ENCODE data around the gene KCNMB3.
"Not testable (repeated sequence)": the region's sequence is repeated elsewhere in the genome, so short reads cannot be mapped to it uniquely, and the experiment has no call there.

Gene KCNMB3, protein sequence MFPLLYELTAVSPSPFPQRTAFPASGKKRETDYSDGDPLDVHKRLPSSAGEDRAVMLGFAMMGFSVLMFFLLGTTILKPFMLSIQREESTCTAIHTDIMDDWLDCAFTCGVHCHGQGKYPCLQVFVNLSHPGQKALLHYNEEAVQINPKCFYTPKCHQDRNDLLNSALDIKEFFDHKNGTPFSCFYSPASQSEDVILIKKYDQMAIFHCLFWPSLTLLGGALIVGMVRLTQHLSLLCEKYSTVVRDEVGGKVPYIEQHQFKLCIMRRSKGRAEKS

DNA sequence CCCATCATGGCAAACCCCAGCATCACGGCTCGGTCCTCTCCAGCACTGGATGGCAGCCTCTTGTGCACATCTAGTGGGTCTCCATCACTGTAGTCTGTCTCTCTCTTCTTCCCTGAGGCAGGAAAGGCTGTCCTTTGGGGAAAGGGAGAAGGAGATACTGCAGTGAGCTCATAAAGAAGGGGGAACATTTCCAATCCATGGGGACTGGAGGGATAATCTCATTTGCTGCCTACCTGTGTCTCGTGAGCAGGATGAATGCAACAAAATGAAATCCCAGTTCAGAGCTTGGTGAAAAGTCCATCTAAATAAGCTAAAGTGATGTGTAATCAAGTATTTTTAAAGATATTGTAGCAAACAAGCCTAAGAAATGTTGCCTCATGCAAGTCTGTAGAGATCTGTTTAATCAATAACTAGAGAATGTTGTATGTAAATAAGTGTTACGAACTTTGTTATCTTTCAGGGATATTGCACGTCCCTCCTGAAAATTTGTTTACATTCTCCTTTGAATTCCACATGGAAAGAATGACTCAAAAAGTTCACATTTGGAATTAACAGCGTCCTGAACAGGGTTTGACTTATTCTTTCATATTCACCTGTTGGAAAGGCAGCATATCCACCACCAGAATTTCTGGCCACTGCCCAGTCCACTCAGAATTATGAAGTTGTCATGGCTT lies at the start of gene KCNMB3:
KCNMB3 (minus strand) TSS at position 312 of the 674 bp plus-strand sequence; CDS start at position 188, 124 bp downstream.
- DNase-seq (ENCODE audit: low spot score), result no peak

DNA sequence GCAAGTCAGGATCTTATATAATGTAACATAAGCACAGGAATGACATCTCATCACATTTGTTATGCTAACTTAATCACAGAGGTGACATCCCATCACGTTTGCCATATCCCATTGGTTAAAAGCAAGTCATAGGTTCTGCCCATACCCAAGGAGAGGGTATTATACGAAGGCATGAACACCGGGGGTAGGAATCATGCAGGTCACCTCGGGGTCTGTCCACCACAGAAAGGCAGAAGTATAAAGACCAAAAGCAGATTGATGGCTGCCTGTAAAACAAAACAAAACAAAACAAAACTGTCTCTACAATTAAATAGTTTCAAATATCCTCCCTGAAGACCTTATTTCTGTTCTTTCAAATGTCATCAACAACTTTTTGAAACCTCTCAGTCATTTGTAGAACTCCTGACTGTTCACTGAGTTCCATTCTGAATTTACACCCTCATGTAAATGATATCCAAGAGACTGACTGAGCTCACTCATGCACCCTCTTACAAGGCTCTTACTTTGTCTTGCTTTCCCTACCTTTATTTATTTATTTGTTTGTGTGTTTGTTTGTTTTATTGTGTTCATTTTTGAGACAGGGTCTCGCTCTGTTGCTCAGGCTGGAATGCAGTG lies 49.2 kb upstream of the KCNMB3 start:
- no peak for DNase-seq (ENCODE audit: low spot score)

DNA sequence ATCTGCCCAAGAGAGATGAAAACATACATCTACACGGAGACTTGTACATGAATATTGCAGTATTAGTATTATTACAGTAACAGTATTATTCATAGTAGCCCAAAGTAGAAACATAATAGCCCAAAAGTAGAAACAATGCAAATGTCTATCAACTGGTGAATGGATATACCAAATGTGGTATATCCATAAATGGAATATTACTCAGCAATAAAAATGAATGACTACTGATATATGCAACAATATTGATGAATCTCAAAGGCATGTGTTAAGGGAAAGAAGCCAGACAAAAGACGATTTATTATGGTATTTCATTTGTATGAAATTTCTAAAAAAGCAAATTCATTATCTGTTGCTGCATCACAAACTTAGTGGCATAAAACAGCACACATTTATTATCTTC lies 48.4 kb upstream of the KCNMB3 start:
- no peak for DNase-seq (ENCODE audit: low spot score)

DNA sequence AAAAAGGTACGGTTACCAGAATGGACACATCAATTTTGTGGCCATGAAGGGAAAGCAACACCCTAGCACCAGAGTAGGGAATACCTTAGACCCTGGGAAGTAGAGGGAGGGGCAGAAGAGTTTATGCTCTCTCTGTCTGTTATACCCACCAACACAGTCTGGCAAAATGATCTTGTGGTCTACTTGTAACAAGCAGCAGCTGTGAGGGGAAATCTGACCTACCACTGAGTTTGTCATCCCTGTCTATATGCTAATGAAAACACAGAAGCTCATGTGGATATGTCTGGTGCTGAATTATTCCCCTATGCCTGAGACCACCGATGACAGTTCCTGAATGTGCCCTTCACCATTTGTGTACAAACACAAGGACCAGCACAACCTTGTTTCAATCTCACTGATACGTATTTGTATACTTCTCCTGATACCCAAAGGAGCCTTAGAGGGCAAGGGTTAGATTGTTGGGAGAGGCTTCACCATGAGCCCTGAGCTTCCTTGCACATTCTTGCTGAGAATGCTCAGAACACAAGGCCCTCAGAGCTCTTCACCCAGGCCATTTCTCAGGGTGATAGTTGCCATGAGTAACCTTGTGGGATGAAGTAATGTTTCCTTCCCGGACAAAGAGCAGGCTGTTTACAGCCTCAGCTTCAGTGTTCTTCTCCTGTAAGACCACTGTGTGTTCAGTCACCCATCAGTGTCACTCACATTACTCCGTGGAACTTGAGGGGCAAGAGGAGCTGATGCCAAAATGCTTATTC lies 47.2 kb upstream of the KCNMB3 start:
- no peak for DNase-seq (ENCODE audit: low spot score)

DNA sequence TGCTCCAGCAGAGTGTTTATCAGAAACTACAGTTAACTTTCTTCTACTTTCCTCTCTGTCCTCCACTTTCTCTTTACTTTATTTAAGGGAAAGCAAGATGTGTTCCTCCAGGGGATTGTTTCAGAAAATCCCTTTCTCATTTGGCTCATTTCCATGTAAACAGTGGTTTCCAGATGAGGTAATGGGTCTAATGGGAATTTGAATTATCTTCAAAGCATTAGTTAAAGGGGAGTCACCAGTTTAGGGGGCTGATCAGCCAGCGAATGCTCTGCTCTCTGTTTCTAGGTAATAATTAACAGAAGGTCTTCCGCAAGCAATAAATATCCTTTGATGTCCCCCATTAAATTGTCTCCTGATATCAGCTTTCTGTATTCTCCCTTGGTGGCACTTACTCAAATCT lies 41.5 kb upstream of the KCNMB3 start:
- DNase-seq (ENCODE audit: low spot score), result no peak

DNA sequence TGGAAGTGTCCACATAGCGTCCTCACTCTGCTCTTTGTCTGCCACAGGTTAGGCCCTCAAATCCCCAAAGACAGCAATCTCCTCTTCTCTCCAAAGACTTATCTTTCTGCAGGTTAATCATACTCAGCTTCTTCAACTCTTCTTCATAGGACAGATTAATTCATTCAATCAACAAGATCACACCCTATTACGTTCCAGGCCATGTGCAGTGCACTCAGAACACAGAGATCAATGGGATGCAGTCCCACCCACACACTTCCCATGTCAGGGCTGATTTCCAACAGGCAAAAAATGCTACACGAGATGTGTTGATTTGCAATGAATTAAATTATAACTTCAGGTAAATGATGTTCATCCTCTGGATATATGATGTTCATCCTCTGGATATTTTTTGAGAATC lies 38.4 kb upstream of the KCNMB3 start:
- DNase-seq (ENCODE audit: low spot score), result no peak

DNA sequence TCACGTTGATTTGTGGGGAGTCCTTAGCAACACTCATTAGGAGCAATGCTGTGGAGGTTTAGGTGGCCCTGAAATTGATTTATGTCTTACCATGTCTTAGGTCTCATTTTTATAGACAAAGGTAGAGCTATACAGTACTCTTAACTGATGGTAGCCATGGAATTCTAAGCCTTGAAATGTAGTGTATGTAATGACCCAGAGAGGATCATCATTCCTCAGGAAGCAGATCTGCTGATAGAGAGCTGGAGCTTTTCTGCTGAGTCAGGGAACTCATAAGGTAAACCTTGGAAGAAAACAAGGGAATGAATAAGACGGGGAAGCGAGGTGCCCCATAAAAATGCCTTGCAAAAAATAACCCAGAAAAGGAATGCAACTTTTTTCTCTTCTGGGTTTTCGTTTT lies 37.9 kb upstream of the KCNMB3 start:
- DNase-seq (ENCODE audit: low spot score), result no peak

DNA sequence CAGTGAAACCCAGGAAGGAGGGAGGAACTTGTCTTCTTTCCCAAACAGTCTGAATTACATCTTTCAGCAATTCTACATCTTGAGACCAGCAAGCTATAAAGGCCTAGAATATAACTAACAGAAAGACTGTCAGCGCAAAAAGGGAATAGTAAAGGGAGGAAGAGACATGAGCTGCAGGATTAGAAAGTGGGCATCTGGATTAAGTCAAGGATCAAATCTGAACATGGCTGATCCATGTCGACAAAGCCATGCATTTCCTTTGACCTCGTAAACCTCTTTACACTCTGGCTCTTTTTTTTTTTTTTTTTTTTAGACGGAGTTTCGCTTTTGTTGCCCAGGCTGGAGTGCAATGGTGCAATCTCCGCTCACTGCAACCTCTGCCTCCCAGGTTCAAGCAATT lies 35.4 kb upstream of the KCNMB3 start:
- no peak for DNase-seq (ENCODE audit: low spot score)

DNA sequence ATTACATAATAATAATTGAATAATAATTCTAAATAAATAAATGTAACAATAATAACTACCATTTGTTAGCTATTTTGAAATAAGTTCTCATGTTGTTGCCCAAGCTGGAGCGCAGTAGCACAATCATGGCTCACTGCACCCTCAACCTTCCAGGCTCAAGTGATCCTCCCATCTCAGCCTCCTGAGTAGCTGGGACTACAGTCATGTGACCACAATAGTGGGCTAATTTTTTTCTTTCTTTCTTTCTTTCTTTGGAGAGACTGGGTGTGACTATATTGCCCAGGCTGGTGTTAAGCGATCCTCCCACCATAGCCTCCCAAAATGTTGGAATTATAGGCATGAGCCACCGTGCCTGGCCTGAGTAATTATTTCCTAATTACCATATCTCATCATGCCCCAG lies 30.9 kb upstream of the KCNMB3 start:
- no peak for DNase-seq (ENCODE audit: low spot score)

DNA sequence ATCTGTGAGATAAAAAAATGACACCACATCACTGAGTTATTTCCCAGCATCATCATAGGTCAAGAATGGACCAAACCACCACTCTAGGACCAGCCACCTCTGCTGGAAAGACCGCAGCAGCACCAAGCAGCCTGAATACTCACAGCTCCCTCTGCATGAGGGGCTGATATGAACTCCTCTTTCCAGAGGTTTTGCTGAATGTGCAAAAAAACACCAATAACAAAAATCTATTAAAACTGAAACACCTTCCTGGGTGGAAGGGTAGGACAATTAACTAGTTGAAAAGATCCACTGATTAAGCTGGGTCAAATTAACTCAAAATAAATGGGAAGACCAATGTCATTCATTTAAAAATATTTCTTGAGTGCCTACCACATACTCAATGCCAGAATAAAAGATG lies 28.9 kb upstream of the KCNMB3 start:
- no peak for DNase-seq (ENCODE audit: low spot score)

DNA sequence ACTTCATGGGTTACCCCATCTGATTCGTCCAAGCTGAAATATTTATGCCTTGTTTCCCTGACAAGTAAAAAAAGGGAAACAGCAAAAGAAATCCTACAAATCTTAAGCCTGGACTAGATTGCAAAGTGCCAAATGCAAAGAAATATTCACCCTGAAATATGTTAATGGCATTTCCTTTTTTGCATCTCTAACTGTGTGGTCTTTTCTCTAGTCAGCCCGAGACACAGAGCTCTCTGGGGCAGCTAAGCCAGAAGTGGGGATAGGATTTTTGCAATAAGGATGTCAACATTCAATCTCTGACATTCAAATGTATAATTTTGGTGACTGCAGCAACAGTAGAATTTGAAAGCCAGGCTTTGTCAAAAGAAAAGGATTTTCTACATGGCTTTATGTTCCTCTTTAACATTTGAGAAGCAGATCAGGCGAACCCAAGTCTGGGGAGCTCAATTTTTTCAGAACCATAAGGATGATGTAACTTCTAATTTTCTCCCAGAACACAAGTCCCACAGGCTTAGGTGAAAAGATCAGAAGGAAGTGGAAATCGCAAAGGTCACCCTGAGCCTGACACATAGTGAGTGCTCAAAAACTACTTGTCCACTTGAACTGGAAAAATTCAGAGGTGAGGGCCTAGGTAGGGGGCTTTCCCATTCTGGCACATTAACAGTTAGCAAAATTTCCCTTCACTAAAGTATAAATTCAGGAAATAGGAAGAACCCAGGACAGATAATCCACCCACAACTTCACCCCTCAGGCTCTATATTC lies 28.2 kb upstream of the KCNMB3 start:
- DNase-seq (ENCODE audit: low spot score), result no peak

DNA sequence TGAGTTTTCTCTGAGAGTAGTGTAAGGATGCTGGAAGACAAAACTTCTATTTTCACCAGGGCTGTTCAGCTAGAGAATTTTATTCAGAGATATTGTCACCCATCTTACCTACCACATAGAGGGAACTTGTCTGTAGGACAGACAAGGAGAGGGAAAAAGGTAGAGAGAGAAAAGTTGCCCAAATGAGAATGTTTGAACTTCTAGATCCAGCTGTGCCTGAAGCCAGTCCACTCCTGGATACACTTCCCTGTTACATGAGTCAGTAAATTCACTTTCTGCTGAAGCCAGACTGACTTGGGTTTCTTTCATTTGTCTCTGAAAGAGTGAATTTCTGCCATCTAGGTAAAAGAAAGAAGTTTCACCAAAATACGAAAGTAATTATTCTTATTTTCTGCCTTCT lies 27.2 kb upstream of the KCNMB3 start:
- no peak for DNase-seq (ENCODE audit: low spot score)

DNA sequence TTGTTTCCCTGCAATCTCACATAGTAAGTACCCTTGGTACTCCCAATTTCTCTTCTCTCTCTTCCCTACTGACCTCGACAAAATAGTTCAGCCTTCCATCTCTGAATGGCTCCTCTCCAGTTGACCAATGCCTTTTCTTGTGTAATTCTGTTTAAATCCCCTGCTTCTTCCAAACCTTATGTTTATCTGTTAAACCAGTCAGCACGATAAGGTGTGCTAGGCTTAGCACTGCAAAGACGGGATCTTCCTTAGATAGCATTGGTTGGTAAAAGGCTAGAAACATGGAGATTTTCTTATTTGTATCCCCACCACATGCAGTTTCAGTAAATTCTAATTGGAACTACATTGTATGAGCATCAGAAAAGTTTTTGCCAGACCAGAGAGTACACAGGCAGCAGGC lies 25.8 kb upstream of the KCNMB3 start:
- DNase-seq (ENCODE audit: low spot score), result no peak

DNA sequence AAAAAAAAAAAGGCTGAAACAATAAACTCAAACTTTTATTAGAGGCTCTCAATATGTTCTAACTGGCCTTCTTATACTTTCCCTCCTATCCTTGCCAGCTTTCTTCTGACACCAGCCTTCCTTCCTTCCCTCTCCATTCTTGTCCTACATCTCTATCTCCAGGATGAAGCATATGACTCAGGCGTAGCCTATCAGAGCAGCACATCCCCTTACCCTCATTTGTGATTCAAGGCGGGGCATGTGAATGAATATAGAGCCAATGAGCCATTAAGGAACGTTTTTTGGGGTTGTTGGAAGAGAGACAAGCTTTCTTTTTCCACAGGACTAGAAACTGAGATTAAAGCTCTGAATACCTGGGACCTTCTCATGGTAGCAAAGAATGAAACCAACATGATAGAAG lies 25.1 kb upstream of the KCNMB3 start:
- no peak for DNase-seq (ENCODE audit: low spot score)

DNA sequence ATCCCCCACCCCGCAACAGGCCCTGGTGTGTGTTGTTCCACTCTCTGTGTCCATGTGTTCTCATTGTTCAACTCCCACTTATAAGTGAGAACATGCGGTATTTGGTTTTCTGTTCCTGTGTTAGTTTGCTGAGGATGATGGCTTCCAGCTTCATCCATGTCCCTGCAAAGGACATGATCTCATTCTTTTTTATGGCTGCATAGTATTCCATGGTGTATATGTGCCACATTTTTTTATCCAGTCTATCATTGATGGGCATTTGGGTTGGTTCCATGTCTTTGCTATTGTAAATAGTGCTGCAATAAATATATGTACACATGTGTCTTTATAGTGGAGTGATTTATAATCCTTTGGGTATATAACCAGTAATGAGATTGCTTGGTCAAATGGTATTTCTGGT lies 23.5 kb upstream of the KCNMB3 start:
- DNase-seq (ENCODE audit: low spot score), result not testable (repeated sequence)

DNA sequence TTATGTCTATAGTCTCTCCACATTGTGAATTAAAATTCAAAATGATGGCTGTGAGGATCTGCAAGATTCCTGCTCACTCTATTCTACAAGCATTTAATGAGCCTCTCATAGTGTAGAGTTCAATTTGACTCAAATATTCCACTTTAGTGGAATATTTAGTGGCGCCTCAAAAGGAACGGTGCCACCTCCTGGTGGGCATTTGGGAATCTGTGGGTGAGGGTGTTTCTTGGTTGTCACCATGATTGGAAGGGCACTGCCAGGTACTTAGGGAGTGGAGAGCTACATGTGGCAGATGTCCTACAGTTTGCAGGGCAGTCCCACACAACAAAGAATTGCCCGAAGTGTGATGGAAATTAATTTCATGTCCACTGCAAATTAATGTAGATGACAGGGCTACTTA lies 21.5 kb upstream of the KCNMB3 start:
- no peak for DNase-seq (ENCODE audit: low spot score)

DNA sequence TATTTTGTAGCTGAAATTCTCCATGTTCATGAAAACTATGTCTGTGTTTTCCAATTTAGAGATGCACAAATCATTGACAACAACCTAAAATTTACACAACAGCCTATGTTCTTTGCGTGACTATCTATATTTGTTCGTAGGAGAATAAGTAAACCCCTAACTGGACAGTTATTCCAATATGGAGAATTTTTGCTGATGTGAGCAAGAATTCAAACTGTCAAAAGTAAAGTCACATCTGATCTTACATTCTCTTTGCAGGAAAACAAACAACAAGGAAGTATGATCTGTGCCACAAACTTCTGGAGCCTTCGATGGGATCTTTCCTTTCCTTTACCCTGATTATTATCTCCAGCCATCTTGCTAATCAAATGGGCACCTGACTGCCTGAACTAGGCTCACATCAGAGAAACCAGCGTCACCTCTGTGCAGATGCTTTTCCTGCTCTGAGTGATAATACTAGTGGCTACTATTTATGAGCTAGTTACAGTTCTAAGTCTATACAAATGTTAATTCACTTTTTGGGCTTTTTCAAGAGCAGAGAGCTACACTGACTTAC lies 18.3 kb upstream of the KCNMB3 start:
- DNase-seq (ENCODE audit: low spot score), result no peak

DNA sequence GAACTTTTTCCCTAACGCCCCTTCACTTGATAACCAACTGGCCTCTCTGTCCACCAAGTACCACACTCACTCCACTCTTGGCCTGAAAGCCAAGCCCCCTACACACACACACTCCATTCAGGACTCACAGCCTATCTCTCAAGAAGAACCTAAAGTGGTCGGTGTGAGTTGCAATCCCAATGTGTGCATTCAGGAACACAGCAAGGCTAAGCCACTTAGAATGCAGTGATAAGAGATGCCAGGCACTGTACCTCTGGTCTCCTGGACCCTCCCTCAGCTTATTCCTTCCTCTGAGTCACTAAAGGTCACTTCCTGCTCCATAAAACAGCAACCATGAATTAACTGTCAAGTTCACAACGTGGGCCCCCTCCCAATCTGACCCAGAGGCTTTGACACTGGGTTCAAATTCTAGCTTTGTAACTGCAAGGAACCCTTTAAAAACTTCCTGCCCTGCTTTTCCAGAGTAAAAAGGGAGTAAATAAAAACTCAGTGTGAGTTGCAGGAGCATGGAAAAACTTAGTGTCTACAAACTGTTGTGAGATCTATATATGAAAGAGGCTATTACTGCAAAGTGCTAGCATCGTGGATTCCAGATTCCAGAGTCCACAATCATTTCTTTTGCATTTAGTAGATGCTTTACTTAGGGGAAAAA lies 17.6 kb upstream of the KCNMB3 start:
- DNase-seq (ENCODE audit: low spot score), result no peak

DNA sequence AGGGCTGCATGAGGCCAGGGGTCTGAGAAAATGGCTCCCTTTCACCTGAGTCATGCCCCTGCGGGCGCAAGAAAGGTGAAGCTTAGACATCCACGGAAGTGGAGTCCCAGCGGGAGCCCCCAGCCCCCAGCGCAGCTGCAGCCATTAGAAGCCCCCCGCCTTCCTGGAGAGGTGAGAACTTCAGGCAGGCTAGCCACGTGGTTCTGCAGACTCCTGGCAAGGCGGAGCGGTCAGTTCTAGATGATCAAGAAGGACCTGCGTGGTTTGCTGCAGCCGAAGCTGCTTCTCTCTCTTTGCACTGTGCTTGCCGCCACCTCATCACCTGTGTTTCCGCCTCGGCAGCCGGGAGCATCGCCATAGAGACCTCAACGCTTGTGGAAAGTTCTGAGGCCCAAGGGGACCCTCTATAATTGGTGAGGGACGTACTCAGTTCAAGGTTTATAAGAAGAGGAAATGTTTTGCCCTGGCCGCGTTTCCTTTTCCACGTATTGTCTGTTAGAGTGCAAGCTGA lies 15.8 kb upstream of the KCNMB3 start:
- DNase-seq (ENCODE audit: low spot score), result no peak

DNA sequence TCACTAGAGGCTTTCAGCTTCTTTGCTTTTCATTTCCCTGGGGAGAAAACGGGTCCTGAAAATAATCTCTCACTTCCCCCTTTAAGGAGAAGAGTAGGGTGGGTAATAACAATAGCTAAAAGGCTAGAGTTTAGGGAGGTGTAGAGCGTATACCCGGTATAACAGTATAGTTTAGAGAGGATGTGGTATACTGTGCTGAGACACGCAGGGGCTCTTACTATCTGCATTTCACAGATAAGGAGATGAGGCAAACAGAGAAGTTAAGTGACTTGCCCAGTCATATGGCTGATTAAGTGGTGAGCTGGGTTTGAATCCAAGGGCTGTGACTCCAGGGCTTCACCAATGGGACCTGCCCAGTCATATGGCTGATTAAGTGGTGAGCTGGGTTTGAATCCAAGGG lies 15.0 kb upstream of the KCNMB3 start:
- DNase-seq (ENCODE audit: low spot score), result no peak

DNA sequence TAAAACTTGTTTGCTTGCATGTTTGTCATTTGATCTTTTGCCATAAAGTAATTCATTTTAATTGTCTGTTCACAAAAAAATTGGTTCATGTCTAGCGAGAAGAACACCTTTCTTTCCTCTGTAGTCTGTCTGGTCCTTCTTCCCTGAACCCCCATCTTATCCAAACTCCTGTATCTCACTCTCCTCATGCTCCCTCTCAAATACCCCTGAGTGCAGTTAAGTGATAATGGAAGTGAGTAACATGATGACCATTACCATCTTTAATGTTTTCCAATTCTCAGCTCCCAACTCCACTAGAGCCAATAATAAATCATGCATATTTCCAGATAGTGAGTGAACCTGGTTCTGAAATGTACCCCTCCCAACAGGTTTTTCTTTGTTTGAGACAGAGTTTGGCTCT lies 14.2 kb upstream of the KCNMB3 start:
- no peak for DNase-seq (ENCODE audit: low spot score)
